Trophoblast cell (in vitro differentiated cells and primary cell): ENCODE results near the gene NAXD.
"Not testable (repeated sequence)": the region's sequence is repeated elsewhere in the genome, so short reads cannot be mapped to it uniquely, and the experiment has no call there.

Experiments
- DNase-seq, 2 donors: peaks; one replicate each; pipeline ENCODE4 v3.0.0-alpha.2; 2016
- H2AFZ ChIP-seq: 2 replicates; pipeline ENCODE4 v1.6.1; 2013; ENCODE audit warnings: low read length, moderate library complexity, mild to moderate bottlenecking; ENCODE audit not compliant: insufficient read depth, poor library complexity
- H2AK5ac ChIP-seq: 2 replicates; pipeline ENCODE4 v1.6.1; 2013; ENCODE audit warnings: mild to moderate bottlenecking, low read length
- H2BK120ac ChIP-seq: 2 replicates; pipeline ENCODE4 v1.6.1; 2013; ENCODE audit warnings: low read length, mild to moderate bottlenecking, moderate library complexity; ENCODE audit not compliant: insufficient read depth, poor library complexity
- H2BK12ac ChIP-seq: 2 replicates; pipeline ENCODE4 v1.6.1; 2013; ENCODE audit warnings: mild to moderate bottlenecking, low read length, moderate library complexity
- H2BK5ac ChIP-seq: 2 replicates; pipeline ENCODE4 v1.6.1; 2013; ENCODE audit warnings: low read length, low read depth, moderate library complexity, mild to moderate bottlenecking; ENCODE audit not compliant: poor library complexity
- H3K14ac ChIP-seq: 2 replicates; pipeline ENCODE4 v1.6.1; 2013; ENCODE audit warnings: mild to moderate bottlenecking, low read length
- H3K18ac ChIP-seq: 2 replicates; pipeline ENCODE4 v1.6.1; 2013; ENCODE audit warnings: mild to moderate bottlenecking, low read length
- H3K23ac ChIP-seq: 2 replicates; pipeline ENCODE4 v1.6.1; 2013; ENCODE audit warnings: low read length
- H3K27ac ChIP-seq: 2 replicates; pipeline ENCODE4 v1.5.1; 2013; ENCODE audit warnings: low read depth, mild to moderate bottlenecking, inconsistent platforms, low read length, moderate library complexity
- H3K27me3 ChIP-seq: 2 replicates; pipeline ENCODE4 v1.6.1; 2013; ENCODE audit warnings: inconsistent platforms, mild to moderate bottlenecking, low read length, moderate library complexity; ENCODE audit not compliant: insufficient read depth
- H3K36me3 ChIP-seq, 2 experiments: 1 replicate in 1 of 2; 2 replicates in 1 of 2; pipeline ENCODE4 v1.6.1; 2013; ENCODE audit warnings: low read length in 2 of 2, mild to moderate bottlenecking in 2 of 2, moderate library complexity in 1 of 2; ENCODE audit not compliant: insufficient read depth in 2 of 2, control insufficient read depth in 1 of 2
- H3K4ac ChIP-seq: 2 replicates; pipeline ENCODE4 v1.6.1; 2013; ENCODE audit warnings: low read depth, mild to moderate bottlenecking, low read length, moderate library complexity
- H3K4me1 ChIP-seq, 2 experiments: 1 replicate in 1 of 2; 2 replicates in 1 of 2; pipeline ENCODE4 v1.6.1; 2013; ENCODE audit warnings: low read length in 2 of 2, mild to moderate bottlenecking in 2 of 2, moderate library complexity in 1 of 2; ENCODE audit not compliant: insufficient read depth in 2 of 2, control insufficient read depth in 1 of 2
- H3K4me2 ChIP-seq: 2 replicates; pipeline ENCODE4 v1.6.1; 2013; ENCODE audit warnings: inconsistent platforms, mild to moderate bottlenecking, low read length, moderate library complexity
- H3K4me3 ChIP-seq: 2 replicates; pipeline ENCODE4 v1.5.1; 2013; ENCODE audit warnings: mild to moderate bottlenecking, low read depth, low read length, inconsistent platforms
- H3K79me1 ChIP-seq: one replicate; pipeline ENCODE4 v1.6.1; 2013; ENCODE audit warnings: low read length
- H3K79me2 ChIP-seq: 2 replicates; pipeline ENCODE4 v1.6.1; 2013; ENCODE audit warnings: low read length, mild to moderate bottlenecking; ENCODE audit not compliant: control insufficient read depth, insufficient read depth, poor library complexity
- H3K9ac ChIP-seq: 2 replicates; pipeline ENCODE4 v1.6.1; 2013; ENCODE audit warnings: mild to moderate bottlenecking, low read length
- H3K9me3 ChIP-seq: 2 replicates; pipeline ENCODE4 v1.6.1; 2013; ENCODE audit warnings: low read depth, mild to moderate bottlenecking, control low read depth, inconsistent platforms, low read length; ENCODE audit not compliant: insufficient read depth
- H4K12ac ChIP-seq: 2 replicates; pipeline ENCODE4 v1.6.1; 2013; ENCODE audit warnings: low read depth, mild to moderate bottlenecking, low read length, moderate library complexity
- H4K8ac ChIP-seq: 2 replicates; pipeline ENCODE4 v1.6.1; 2013; ENCODE audit warnings: low read depth, mild to moderate bottlenecking, low read length, moderate library complexity
- H4K91ac ChIP-seq: one replicate; pipeline ENCODE4 v1.6.1; 2013; ENCODE audit warnings: low read depth, mild to moderate bottlenecking, low read length, moderate library complexity
- WGBS: extraction: QIAGEN DNeasy Blood & Tissue Kit; methylation state at CpG from one replicate; pipeline ENCODE4 v1.1.7; 2013; ENCODE audit warnings: missing lambda C conversion rate; ENCODE audit not compliant: insufficient read length, insufficient coverage; ENCODE audit errors: extremely low coverage; 5-methylcytosine and 5-hydroxymethylcytosine counted together

The NAXD gene

DNA sequence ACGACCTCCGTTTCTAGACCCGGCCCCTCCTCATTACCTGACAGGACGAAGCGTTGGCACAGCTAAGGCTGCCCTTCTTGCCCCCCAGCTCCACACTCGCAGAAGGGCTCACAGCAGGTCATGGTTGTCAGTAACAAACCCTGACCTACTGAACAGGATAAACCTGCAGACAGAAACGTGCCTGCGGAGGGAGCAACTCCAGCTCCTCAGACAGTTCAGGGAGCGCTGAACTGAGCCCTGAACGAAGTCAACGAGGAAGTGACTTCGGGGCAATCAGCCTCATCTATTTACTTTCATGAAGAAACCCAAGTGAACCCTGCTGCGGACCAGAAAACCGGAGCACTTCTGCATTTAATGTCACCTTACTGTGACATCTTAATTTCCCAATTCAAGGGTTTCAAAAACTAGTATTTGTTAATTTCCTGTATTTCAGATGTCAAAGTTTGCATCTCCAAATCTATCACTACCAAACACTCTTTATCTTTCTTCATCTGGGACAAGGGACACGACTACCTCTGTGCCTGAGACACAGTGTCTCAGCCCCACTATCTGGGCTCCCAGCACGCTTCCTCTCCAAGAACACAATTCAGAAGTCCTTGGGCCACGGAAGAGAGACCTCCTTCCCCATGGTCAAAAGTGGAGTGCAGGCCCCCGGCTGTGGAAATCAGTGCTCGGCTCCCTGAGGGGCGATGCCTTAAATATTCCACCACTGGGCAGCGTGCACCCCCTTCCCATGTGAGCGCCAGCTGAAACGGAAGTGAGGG, 50.3 kb downstream of the NAXD start:
- Histone ChIP-seq H3K4me1 (peaks cover 7 to 8% of the 10 kb centered on the region in 2 experiments), H4K12ac (no peak overlapping the region), H3K79me1 (peaks cover 2% of the 10 kb centered on the region), H2BK5ac (no peak overlapping the region), H3K4ac (no peak overlapping the region), H3K4me2 (no peak overlapping the region), H3K9me3 (peaks cover 7% of the 10 kb centered on the region), H3K27ac (no peak overlapping the region), H2BK12ac (no peak overlapping the region), H3K23ac (no peak overlapping the region), H4K91ac (no peak overlapping the region), H2BK120ac (no peak overlapping the region), H2AFZ (no peak overlapping the region), H4K8ac (no peak overlapping the region), H3K36me3 (peaks cover 43 to 56% of the 10 kb centered on the region in 2 experiments), H2AK5ac (no peak overlapping the region), H3K14ac (no peak overlapping the region), H3K9ac (no peak overlapping the region), H3K27me3 (no peaks in the 10 kb centered on the region), H3K18ac (no peak overlapping the region), H3K79me2 (no peaks in the 10 kb centered on the region), H3K4me3 (no peak overlapping the region)
- DNase-seq = no peak
- WGBS = no CpG with 5 or more reads among the region's 23 CpGs

DNA sequence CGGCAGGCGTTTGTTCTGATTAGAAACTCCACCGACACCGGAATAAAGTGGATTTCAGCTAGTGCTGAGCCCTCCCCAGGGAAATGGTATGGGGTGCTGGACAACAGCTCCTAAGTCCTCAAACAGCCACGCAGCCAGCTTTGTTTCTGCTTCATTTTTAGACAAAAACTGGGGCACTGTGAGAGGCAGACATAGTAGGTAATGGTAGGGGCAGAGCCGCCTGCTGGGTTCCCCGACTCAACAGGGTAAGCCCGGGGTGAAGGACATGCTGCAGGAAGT, 50.8 kb downstream of the NAXD start:
- Histone ChIP-seq H2BK5ac (no peak overlapping the region), H4K8ac (no peak overlapping the region), H3K4me1 (peaks cover 7 to 8% of the 10 kb centered on the region in 2 experiments), H3K4me3 (no peak overlapping the region), H3K27me3 (no peaks in the 10 kb centered on the region), H3K36me3 (peaks cover 43 to 55% of the 10 kb centered on the region in 2 experiments), H2AK5ac (no peak overlapping the region), H3K9me3 (peaks cover 7% of the 10 kb centered on the region), H3K9ac (no peak overlapping the region), H3K23ac (no peak overlapping the region), H3K14ac (no peak overlapping the region), H3K18ac (no peak overlapping the region), H2BK12ac (no peak overlapping the region), H3K4me2 (no peak overlapping the region), H4K91ac (no peak overlapping the region), H2AFZ (no peak overlapping the region), H3K79me2 (no peaks in the 10 kb centered on the region), H3K79me1 (peaks cover 2% of the 10 kb centered on the region), H2BK120ac (no peak overlapping the region), H4K12ac (no peak overlapping the region), H3K4ac (no peak overlapping the region), H3K27ac (no peak overlapping the region)
- no CpG with 5 or more reads among the region's 8 CpGs for WGBS
- DNase-seq = no peak

DNA sequence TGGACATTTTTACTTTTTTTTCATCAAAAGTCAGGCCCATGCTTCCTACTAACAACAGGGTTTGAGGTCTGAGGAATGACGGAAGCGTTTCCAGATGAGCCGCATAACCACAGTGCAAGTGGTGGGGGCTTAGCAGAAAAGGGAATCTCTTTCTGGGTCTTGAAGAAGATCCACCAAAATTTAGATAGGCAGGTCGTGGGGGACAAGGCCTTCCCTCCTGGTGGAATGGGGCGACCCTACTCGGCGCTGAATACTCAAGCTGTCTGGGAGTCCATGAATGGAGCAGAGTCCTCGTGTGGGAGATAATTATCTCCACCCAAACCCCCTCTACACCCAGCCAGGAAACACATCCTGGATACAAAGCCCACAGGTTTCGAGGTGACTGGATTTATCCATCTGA, 53.7 kb downstream of the NAXD start:
- Histone ChIP-seq H3K4me1 (peaks cover 2 to 4% of the 10 kb centered on the region in 2 experiments), H3K79me2 (no peaks in the 10 kb centered on the region), H2BK12ac (no peak overlapping the region), H2BK120ac (no peak overlapping the region), H3K9me3 (peaks cover 7% of the 10 kb centered on the region), H2AK5ac (no peak overlapping the region), H2BK5ac (no peak overlapping the region), H3K27ac (no peak overlapping the region), H4K91ac (no peak overlapping the region), H3K27me3 (no peaks in the 10 kb centered on the region), H3K4ac (no peak overlapping the region), H4K8ac (no peak overlapping the region), H3K14ac (no peak overlapping the region), H3K4me3 (no peak overlapping the region), H4K12ac (no peak overlapping the region), H3K36me3 (peaks cover 28 to 36% of the 10 kb centered on the region in 2 experiments), H3K4me2 (no peak overlapping the region), H3K23ac (no peak overlapping the region), H3K9ac (no peak overlapping the region), H2AFZ (no peak overlapping the region), H3K18ac (no peak overlapping the region), H3K79me1 (peaks cover 2% of the 10 kb centered on the region)
- DNase-seq = no peak
- WGBS = no CpG with 5 or more reads among the region's 9 CpGs

DNA sequence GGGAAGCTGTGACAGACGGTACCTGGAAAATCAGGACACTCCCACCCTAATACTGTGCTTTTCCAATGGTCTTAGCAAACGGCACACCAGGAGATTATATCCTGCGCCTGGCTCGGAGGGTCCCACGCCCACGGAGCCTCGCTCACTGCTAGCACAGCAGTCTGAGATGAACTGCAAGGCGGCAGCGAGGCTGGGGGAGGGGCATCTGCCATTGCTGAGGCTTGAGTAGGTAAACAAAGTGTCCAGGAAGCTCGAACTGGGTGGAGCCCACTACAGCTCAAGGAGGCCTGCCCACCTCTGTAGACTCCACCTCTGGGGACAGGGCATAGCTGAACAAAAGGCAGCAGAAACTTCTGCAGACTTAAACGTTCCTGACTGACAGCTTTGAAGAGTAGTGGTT, 54.5 kb downstream of the NAXD start:
- H2BK12ac ChIP-seq, H3K4ac ChIP-seq, H2AFZ ChIP-seq, H3K9ac ChIP-seq, H3K4me3 ChIP-seq, H4K12ac ChIP-seq, H3K18ac ChIP-seq, H3K27me3 ChIP-seq, H3K9me3 ChIP-seq, DNase-seq, H3K23ac ChIP-seq, H4K91ac ChIP-seq, H3K4me1 ChIP-seq, H2BK120ac ChIP-seq, H3K79me1 ChIP-seq, H3K4me2 ChIP-seq, H3K14ac ChIP-seq, H2BK5ac ChIP-seq, H2AK5ac ChIP-seq, H3K27ac ChIP-seq, H4K8ac ChIP-seq, H3K79me2 ChIP-seq: not testable (repeated sequence)
- WGBS = no CpG with 5 or more reads among the region's 11 CpGs
- peaks cover 25 to 30% of the 10 kb centered on the region in 2 experiments for H3K36me3 ChIP-seq
